NCI-H524 treated with DMSO at 0.1 percent for 48 hours (cell line): ENCODE measurements around the gene LSM2.
"Not testable (repeated sequence)": the region's sequence is repeated elsewhere in the genome, so short reads cannot be mapped to it uniquely, and the experiment has no call there.

Experiments used
- DNase-seq: peaks from one replicate; lab custom pipeline; 2025; lab: John Stamatoyannopoulos, UW

Gene LSM2

DNA sequence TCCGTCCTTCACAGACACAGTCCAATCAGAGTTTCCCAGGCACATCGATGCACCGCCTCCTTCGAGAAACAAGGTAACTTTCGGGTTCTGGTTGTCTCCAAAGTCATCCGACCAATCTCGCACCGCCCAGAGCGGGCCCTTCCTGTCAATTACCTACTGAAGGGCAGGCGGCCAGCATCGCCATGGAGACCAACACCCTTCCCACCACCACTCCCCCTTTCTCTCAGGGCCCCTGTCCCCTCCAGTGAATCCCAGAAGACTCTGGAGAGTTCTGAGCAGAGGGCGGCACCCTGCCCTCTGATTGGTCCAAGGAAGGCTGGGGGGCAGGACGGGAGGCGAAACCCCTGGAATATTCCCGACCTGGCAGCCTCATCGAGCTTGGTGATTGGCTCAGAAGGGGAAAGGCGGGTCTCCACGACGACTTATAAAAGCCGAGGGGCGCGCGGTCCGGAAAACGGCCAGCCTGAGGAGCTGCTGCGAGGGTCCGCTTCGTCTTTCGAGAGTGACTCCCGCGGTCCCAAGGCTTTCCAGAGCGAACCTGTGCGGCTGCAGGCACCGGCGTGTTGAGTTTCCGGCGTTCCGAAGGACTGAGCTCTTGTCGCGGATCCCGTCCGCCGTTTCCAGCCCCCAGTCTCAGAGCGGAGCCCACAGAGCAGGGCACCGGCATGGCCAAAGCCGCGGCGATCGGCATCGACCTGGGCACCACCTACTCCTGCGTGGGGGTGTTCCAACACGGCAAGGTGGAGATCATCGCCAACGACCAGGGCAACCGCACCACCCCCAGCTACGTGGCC is 20.7 kb upstream of the LSM2 start, which contains the start of gene HSPA1B:
HSPA1B (plus strand) TSS at position 453 of the 794 bp plus-strand sequence; CDS start at position 666, 213 bp downstream.
- DNase-seq = peak; percentile 99

DNA sequence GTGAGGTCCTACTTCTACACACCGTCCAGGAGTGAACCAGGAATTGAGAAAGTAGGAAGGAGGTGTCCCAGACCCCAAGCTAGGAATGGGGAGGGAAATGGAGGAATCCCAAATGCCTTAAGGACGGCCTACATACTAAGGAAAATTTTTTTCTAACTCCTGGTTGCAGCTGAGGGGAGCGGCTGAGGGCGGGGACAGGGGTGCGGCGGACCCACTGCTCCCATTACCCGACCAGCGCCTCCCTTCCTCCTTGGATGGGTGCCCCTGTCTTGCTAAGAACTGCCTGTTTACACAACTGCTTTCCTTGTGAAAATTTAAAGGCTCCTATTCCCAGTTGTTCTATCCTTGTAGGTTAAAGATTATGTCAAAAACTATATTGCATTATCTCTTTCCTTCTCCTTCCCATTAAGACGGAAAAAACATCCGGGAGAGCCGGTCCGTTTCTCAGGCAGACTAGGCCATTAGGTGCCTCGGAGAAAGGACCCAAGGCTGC is 20.1 kb upstream of the LSM2 start:
- DNase-seq = no peak

- DNase-seq = no peak
These were observed 18.8 kb upstream of the LSM2 start for GRCh38 chr6:31825553-31825952.

GRCh38 chr6:31823592-31824196 is 16.9 kb upstream of the LSM2 start:
- not testable (repeated sequence) for DNase-seq

- DNase-seq = no peak
These were observed 15.5 kb upstream of the LSM2 start for GRCh38 chr6:31822036-31822821.

DNA sequence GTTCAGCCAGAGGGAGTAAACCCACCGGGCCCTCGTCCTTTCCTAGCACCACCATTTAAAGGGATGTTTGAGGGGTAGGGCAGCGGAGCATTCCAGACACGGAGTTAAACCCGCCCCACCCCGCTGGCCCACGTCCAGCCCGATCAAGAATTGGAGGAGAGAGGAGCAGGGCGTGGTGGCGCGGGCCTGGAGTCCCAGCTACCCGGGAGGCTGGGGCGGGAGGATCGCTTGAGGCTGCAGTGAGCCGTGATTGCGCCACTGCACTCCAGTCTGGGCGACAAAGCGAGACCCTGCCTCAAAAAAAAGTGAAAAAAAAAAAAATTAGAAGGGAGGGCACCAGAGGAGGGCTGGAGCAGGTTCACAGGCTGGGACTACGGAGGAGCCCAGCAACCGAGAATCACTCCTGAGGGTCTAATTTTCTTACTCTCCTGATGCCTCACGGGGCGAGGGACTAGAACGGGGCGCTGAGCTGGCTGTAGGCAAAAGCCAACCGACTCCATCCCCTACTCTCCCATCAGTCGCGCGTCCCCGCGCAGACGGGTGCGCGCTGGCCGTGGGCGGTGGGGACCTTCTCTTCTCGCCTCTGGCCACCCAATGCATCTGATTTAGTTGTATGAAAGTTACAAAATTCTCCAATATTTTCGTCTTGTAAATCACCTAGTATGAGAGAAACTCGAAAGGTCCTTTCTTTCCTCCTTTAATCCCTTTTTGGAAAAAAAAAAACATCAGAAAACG is 14.7 kb upstream of the LSM2 start:
- DNase-seq = no peak

- not testable (repeated sequence) for DNase-seq
These were observed 13.6 kb upstream of the LSM2 start for GRCh38 chr6:31820399-31820798.

DNA sequence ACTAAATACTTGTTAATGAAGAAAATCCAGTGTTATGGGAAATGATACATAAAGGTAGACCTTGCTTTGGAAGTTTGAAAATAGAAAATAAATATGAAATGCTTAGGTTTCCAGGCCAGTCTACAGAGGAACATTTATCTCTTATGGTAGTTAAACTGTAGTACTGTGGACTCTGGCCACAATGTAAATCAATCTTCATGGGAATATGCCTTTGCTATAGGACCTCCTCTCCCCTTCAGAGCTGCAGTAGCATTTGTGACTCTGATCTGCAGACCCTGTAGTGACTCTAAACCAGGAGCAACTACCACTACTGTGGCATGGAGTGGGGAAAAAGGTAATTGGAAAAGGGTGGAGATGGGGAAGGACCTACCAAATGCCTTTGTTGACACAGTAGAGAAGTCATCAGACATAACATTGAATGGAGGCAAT is 13.1 kb upstream of the LSM2 start:
- DNase-seq = no peak

DNA sequence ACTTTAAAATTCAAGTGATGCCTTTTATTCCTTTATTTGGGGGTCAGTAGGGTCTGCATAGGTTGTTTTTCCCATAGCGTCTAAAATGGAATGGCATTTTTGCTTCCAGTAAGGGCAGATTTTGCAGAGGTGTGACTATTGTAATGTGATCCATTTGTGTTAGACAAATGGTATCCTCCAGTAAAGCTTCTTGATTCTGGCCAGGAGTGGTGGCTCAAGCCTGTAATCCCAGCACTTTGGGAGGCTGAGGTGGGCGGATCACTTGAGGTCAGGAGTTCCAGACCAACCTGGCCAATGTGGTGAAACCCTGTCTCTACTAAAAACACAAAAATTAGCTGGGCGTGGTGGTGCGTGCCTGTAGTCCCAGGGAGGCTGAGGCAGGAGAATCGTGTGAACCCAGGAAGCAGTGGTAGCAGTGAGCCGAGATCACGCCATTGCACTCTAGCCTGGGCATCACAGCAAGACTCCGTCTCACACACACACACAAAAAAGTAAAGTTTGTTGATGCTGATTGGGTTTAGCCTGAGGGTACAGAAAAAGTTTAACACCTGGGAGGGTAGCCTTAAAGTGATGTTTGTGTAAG is 11.3 kb upstream of the LSM2 start:
- not testable (repeated sequence) for DNase-seq

DNA sequence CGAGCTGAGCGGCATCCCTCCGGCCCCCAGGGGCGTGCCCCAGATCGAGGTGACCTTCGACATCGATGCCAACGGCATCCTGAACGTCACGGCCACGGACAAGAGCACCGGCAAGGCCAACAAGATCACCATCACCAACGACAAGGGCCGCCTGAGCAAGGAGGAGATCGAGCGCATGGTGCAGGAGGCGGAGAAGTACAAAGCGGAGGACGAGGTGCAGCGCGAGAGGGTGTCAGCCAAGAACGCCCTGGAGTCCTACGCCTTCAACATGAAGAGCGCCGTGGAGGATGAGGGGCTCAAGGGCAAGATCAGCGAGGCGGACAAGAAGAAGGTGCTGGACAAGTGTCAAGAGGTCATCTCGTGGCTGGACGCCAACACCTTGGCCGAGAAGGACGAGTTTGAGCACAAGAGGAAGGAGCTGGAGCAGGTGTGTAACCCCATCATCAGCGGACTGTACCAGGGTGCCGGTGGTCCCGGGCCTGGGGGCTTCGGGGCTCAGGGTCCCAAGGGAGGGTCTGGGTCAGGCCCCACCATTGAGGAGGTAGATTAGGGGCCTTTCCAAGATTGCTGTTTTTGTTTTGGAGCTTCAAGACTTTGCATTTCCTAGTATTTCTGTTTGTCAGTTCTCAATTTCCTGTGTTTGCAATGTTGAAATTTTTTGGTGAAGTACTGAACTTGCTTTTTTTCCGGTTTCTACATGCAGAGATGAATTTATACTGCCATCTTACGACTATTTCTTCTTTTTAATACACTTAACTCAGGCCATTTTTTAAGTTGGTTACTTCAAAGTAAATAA is 10.6 kb upstream of the LSM2 start:
- not testable (repeated sequence) for DNase-seq

- DNase-seq = peak; percentile 85
These were observed 8.5 kb upstream of the LSM2 start, which contains the start of the genes HSPA1A and HSPA1L for GRCh38 chr6:31815025-31815838. Gene HSPA1A (plus strand): TSS chr6:31815543. CDS start chr6:31815757, 214 bp downstream. Gene HSPA1L (minus strand): TSS chr6:31815283. CDS start chr6:31811972, 3,311 bp downstream.

DNA sequence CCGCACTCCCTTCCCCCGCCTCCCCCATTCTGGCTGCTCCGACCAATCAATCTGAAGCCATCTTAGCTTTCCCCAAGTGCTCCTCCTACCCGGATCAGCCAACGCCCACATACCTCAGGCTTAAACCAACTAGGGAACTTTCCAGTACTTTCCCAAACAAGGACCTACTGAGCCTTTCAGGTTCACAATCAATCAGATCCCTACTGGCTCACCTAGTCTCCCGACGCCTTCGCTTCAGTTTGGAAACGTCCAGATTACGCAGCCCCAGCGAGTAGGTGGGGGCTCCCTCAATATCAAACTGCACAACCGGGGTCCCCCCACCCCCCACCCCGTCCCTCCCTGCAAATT is 7.9 kb upstream of the LSM2 start:
- peak; percentile 28 for DNase-seq

DNA sequence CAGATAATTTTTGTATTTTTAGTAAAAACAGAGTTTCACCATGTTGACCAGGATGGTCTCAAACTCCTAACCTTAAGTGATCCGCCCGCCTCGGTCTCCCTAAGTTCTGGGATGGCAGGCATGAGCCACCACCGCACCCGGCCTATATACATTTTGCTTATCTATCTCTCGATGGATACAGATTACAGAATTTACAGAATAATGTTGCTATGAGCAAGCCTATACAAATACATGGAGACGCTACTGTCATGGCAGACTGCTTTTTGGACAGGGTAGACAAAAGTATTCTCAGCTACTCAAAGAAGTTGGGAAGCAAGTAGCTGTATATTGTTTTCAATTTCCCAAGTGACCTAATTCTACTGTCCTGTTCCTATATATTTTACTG is 6.7 kb upstream of the LSM2 start:
- no peak for DNase-seq

DNA sequence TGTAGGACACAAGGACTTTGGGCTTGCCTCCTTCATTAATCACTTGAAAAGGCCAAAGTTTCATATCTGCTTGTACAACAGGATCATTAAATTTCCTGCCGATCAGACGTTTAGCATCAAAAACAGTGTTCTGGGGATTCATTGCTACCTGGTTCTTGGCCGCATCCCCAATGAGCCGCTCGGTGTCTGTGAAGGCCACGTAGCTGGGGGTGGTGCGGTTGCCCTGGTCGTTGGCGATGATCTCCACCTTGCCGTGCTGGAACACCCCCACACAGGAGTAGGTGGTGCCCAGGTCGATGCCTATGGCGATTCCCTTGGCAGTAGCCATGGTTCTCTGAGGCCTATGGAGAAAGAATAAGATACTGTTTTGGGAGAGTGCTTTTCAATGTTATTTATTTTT is 4.9 kb upstream of the LSM2 start:
- no peak for DNase-seq

DNA sequence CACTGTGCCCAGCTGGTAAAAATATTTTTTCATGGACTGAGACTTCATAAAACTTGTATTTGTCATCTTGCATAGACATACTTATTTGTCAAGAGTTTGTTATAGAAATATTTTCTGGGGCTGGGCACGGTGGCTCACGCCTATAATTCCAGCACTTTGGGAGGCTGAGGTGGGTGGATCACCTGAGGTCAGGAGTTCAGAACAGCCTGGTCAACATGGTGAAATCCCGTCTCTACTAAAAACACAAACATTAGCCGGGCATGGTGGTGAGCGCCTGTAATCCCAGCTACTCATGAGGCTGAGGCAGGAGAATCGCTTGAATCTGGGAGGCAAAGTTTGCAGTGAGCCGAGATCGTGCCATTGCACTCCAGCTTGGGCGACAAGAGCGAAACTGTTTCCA is 1.8 kb upstream of the LSM2 start:
- not testable (repeated sequence) for DNase-seq

DNA sequence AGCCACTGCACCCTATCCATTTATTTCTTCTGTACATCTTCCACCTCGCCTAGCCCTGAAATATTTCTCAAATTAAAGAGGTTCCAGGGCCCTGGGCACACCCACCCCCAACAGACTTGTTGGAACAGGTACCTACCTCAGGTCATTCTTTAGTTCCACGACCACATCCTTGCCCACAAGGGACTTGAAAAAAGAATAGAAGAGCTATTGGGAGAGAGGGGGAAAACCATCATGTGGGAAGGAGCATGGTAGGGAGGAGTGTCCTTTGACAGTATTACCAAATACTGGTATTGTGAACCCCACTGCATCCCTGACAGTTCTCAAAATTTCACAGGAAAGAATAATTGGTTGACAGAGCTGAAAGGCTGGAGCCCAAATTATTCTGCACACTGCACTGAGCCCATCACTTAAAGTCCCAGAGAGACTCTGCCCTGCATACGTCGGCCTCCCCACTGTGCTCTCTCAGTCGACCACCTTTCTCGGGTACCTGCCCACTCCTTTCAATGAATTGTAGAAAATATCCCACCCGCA is 762 bp downstream of the LSM2 start:
- DNase-seq = no peak

DNA sequence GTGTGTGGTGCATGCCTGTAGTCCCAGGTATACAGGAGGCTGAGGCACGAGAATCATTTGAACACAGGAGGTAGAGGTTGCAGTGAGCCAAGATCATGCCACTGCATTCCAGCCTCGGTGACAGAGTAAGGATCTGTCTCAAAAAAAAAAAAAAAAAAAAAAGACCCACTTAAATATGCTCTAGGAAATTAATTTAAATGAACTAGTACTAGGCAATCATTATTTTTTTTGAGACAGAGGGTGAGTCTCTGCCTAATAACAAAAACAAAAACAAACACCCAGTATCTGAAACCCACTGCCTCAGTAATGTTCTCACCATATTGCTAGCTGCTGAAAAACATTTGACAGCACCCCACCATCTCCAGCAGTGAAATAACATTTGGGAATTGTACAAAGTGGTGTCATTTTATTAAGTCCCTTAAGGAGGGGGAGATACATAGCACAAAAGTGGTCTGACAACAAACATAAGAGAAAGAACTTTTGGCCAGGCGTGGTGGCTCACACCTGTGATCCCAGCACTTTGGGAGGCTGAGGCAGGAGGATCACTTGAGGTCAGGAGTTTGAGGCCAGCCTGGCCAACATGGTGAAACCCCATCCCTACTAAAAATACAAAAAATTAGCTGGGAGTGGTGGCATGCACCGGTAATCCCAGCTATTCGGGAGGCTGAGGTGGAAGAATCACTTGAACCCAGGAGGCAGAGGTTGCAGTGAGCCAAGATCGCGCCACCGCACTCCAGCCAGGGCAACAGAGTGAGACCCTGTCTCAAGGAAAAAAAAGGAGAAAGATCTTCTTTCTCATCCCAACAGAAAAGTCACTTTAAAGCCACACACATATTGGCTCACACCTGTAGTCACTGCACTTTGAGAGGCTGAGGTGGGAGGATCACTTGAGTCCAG is 5.5 kb downstream of the LSM2 start:
- not testable (repeated sequence) for DNase-seq

DNA sequence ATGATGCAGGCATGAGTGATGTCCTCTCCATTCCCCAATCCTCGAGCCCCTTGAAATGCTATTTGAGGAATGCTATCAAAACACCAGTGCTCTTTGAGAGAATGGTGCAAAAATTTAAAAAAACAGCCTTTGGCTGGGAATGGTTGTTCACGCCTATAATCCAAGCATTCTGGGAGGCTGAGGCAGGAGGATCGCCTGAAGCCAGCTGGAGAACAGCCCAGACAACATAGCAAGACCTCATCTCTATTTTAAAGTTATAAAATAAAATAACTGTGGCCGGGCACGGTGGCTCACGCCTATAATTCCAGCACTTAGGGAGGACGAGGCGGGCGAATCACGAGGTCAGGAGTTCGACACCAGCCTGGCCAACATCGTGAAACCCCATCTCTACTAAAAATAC is 7.0 kb downstream of the LSM2 start:
- DNase-seq = no peak
